Stimulated activated naive CD8-positive, alpha-beta T cell treated with anti-CD3 and anti-CD28 coated beads, Interleukin-15, amount 100 ng/mL, for 72 hours (primary cell): ENCODE results near the gene ZDHHC3.
"Not testable (repeated sequence)": the region's sequence is repeated elsewhere in the genome, so short reads cannot be mapped to it uniquely, and the experiment has no call there.

ENCODE experiments used
- ATAC-seq: fragments of 150-1000 bp; cut with Tn5 transposase; 2 replicates; pipeline ENCODE4 v1.10.0; 2021; ENCODE audit warnings: mild to moderate bottlenecking, moderate library complexity
- DNase-seq, 2 donors: peaks; one replicate each; pipeline ENCODE4 v3.0.0; 2021 to 2022
- H3K27ac Mint-ChIP-seq, 2 donors: one replicate each; pipeline ENCODE4 v1.8.0; 2022; ENCODE audit warnings: mild to moderate bottlenecking in 2 of 2, mixed read lengths in 2 of 2, moderate library complexity in 2 of 2
- H3K27me3 Mint-ChIP-seq: one replicate; pipeline ENCODE4 v1.8.0; 2022; ENCODE audit warnings: mixed read lengths
- H3K4me1 Mint-ChIP-seq: one replicate; pipeline ENCODE4 v1.8.0; 2022; ENCODE audit warnings: mild to moderate bottlenecking, mixed read lengths
- H3K4me3 Mint-ChIP-seq, 2 donors: one replicate each; pipeline ENCODE4 v1.8.0; 2022; ENCODE audit warnings: mild to moderate bottlenecking in 2 of 2, mixed read lengths in 2 of 2, moderate library complexity in 1 of 2
- H3K9me3 Mint-ChIP-seq, 2 donors: one replicate each; pipeline ENCODE4 v1.8.0; 2022; ENCODE audit warnings: mixed read lengths in 2 of 2

ZDHHC3 gene

GRCh38 chr3:44961888-44962287 lies 14.1 kb downstream of the ZDHHC3 start:
- DNase-seq (no peak), ATAC-seq (no peak)
- no peak overlapping the region for H3K27ac Mint-ChIP-seq
- H3K4me3 Mint-ChIP-seq = no peak overlapping the region
- H3K9me3 Mint-ChIP-seq = no peaks in the 10 kb centered on the region
- H3K27me3 Mint-ChIP-seq = no peaks in the 10 kb centered on the region
- peaks cover 41% of the 10 kb centered on the region for H3K4me1 Mint-ChIP-seq

- Mint-ChIP-seq H3K27me3 (no peaks in the 10 kb centered on the region), H3K9me3 (no peaks in the 10 kb centered on the region), H3K27ac (peak overlapping the region in 1 of 2 donors; percentile 79), H3K4me1 (peaks cover 28% of the 10 kb centered on the region), H3K4me3 (no peak overlapping the region)
- DNase-seq (no peak), ATAC-seq (peak; percentile 80)
Observed at GRCh38 chr3:44960387-44961026, 15.5 kb downstream of the ZDHHC3 start.

GRCh38 chr3:44958386-44958785 lies 17.6 kb downstream of the ZDHHC3 start:
- H3K4me1 Mint-ChIP-seq = peaks cover 7% of the 10 kb centered on the region
- no peak overlapping the region for H3K4me3 Mint-ChIP-seq
- DNase-seq = no peak
- ATAC-seq = no peak
- no peak overlapping the region for H3K27ac Mint-ChIP-seq
- H3K9me3 Mint-ChIP-seq = no peaks in the 10 kb centered on the region
- H3K27me3 Mint-ChIP-seq = no peaks in the 10 kb centered on the region

GRCh38 chr3:44957986-44958385 lies 18.0 kb downstream of the ZDHHC3 start:
- DNase-seq (no peak), ATAC-seq (no peak)
- no peak overlapping the region for H3K4me3 Mint-ChIP-seq
- no peaks in the 10 kb centered on the region for H3K9me3 Mint-ChIP-seq
- H3K27ac Mint-ChIP-seq = no peak overlapping the region
- peaks cover 3% of the 10 kb centered on the region for H3K4me1 Mint-ChIP-seq
- no peaks in the 10 kb centered on the region for H3K27me3 Mint-ChIP-seq

- Mint-ChIP-seq H3K9me3 (no peaks in the 10 kb centered on the region), H3K27me3 (no peaks in the 10 kb centered on the region), H3K4me1 (peaks cover 14% of the 10 kb centered on the region), H3K27ac (no peak overlapping the region), H3K4me3 (no peak overlapping the region)
- no peak for ATAC-seq
- no peak for DNase-seq
Observed at GRCh38 chr3:44955917-44956316, 20.1 kb downstream of the ZDHHC3 start.

- ATAC-seq = peak; percentile 43
- no peak for DNase-seq
- Mint-ChIP-seq H3K9me3 (no peaks in the 10 kb centered on the region), H3K27me3 (no peaks in the 10 kb centered on the region), H3K4me1 (peaks cover 20% of the 10 kb centered on the region), H3K27ac (no peak overlapping the region), H3K4me3 (no peak overlapping the region)
Observed at GRCh38 chr3:44954962-44955361, 21.0 kb downstream of the ZDHHC3 start.

- H3K4me1 Mint-ChIP-seq = peaks cover 20% of the 10 kb centered on the region
- ATAC-seq = no peak
Observed at GRCh38 chr3:44954304-44954703, 21.7 kb downstream of the ZDHHC3 start.

GRCh38 chr3:44952689-44953088 lies 23.3 kb downstream of the ZDHHC3 start:
- ATAC-seq = no peak
- Mint-ChIP-seq H3K27me3 (no peaks in the 10 kb centered on the region), H3K4me1 (peaks cover 20% of the 10 kb centered on the region), H3K27ac (peak overlapping the region in 1 of 2 donors; percentile 10), H3K4me3 (no peak overlapping the region), H3K9me3 (no peaks in the 10 kb centered on the region)
- no peak for DNase-seq

More at GRCh38 chr3:44954304-44954703, 21.7 kb downstream of the ZDHHC3 start:
- Mint-ChIP-seq H3K27ac (peak overlapping the region in 1 of 2 donors; percentile 0), H3K27me3 (no peaks in the 10 kb centered on the region), H3K9me3 (no peaks in the 10 kb centered on the region), H3K4me3 (no peak overlapping the region)
- DNase-seq = no peak

- no peaks in the 10 kb centered on the region for H3K9me3 Mint-ChIP-seq
- DNase-seq = no peak
- no peak overlapping the region for H3K4me3 Mint-ChIP-seq
- peaks cover 20% of the 10 kb centered on the region for H3K4me1 Mint-ChIP-seq
- H3K27me3 Mint-ChIP-seq = no peaks in the 10 kb centered on the region
- H3K27ac Mint-ChIP-seq = peak overlapping the region in 1 of 2 donors; percentile 62
- ATAC-seq = no peak
Observed at GRCh38 chr3:44950275-44950734, 25.7 kb downstream of the ZDHHC3 start.

GRCh38 chr3:44949770-44950169 lies 26.2 kb downstream of the ZDHHC3 start:
- not testable (repeated sequence) for DNase-seq, H3K9me3 Mint-ChIP-seq, H3K27me3 Mint-ChIP-seq, ATAC-seq, H3K4me3 Mint-ChIP-seq, H3K27ac Mint-ChIP-seq
- H3K4me1 Mint-ChIP-seq = peaks cover 20% of the 10 kb centered on the region

- no peaks in the 10 kb centered on the region for H3K9me3 Mint-ChIP-seq
- ATAC-seq (no peak), DNase-seq (no peak)
- H3K27me3 Mint-ChIP-seq = no peaks in the 10 kb centered on the region
- peaks cover 20% of the 10 kb centered on the region for H3K4me1 Mint-ChIP-seq
- no peak overlapping the region for H3K4me3 Mint-ChIP-seq
- no peak overlapping the region for H3K27ac Mint-ChIP-seq
Observed at GRCh38 chr3:44948239-44948638, 27.7 kb downstream of the ZDHHC3 start.

- H3K9me3 Mint-ChIP-seq = no peaks in the 10 kb centered on the region
- no peak overlapping the region for H3K4me3 Mint-ChIP-seq
- DNase-seq = no peak
- H3K27ac Mint-ChIP-seq = no peak overlapping the region
- ATAC-seq = no peak
- no peaks in the 10 kb centered on the region for H3K4me1 Mint-ChIP-seq
- no peaks in the 10 kb centered on the region for H3K27me3 Mint-ChIP-seq
Observed at GRCh38 chr3:44942202-44942921, 33.6 kb downstream of the ZDHHC3 start.

GRCh38 chr3:44939581-44940036 lies 36.4 kb downstream of the ZDHHC3 start:
- H3K4me1 Mint-ChIP-seq = no peaks in the 10 kb centered on the region
- H3K27me3 Mint-ChIP-seq = no peaks in the 10 kb centered on the region
- H3K9me3 Mint-ChIP-seq = no peaks in the 10 kb centered on the region
- H3K4me3 Mint-ChIP-seq = no peak overlapping the region
- DNase-seq (no peak), ATAC-seq (no peak)
- H3K27ac Mint-ChIP-seq = no peak overlapping the region

- Mint-ChIP-seq H3K4me3 (no peak overlapping the region), H3K9me3 (no peaks in the 10 kb centered on the region), H3K4me1 (no peaks in the 10 kb centered on the region), H3K27ac (peak overlapping the region; percentile 34 to 57), H3K27me3 (no peaks in the 10 kb centered on the region)
- no peak for DNase-seq
- no peak for ATAC-seq
Observed at GRCh38 chr3:44932986-44933944, 42.7 kb downstream of the ZDHHC3 start.

- H3K4me3 Mint-ChIP-seq = no peak overlapping the region
Observed at GRCh38 chr3:44932271-44932670, 43.7 kb downstream of the ZDHHC3 start.

More at GRCh38 chr3:44932271-44932670, 43.7 kb downstream of the ZDHHC3 start:
- ATAC-seq (no peak), DNase-seq (no peak)
- H3K9me3 Mint-ChIP-seq = no peaks in the 10 kb centered on the region
- no peak overlapping the region for H3K27ac Mint-ChIP-seq
- H3K4me1 Mint-ChIP-seq = no peaks in the 10 kb centered on the region
- H3K27me3 Mint-ChIP-seq = no peaks in the 10 kb centered on the region
